ENCODE data around the gene WDR59. TPM values are rescaled to one million over a fixed set of nuclear protein-coding genes. Genes with fewer than 3 reads are reported as not detected.
"Not testable (repeated sequence)": the region's sequence is repeated elsewhere in the genome, so short reads cannot be mapped to it uniquely, and the experiment has no call there.

Gene WDR59
- total RNA-seq, 1 donor from 2014 or later = 64.0 TPM

- DNase-seq (ENCODE audit: low spot score) = no peak
- no peaks in the 10 kb centered on the region for H3K9me3 Mint-ChIP-seq
- Histone ChIP-seq H3K27me3 (no peaks in the 10 kb centered on the region), H4K20me1 (ENCODE audit: low read depth) (no peaks in the 10 kb centered on the region), H3F3A (ENCODE audit: low read depth) (no peaks in the 10 kb centered on the region), H3K27ac (no peak overlapping the region), H2AFZ (replicated peaks) (peak overlapping the region; percentile 74), H3K4me1 (peaks cover 7% of the 10 kb centered on the region), H3K9ac (no peak overlapping the region), H3K36me3 (no peaks in the 10 kb centered on the region), H3K4me2 (no peak overlapping the region), H3K79me2 (ENCODE audit: low read depth) (no peaks in the 10 kb centered on the region), H3K9me3 (ENCODE audit: low read depth) (no peaks in the 10 kb centered on the region), H3K4me3 (no peak overlapping the region)
- H3K4me1 Mint-ChIP-seq = peaks cover 5% of the 10 kb centered on the region
- H3K27ac Mint-ChIP-seq = no peak overlapping the region
- no peaks in the 10 kb centered on the region for H3K36me3 Mint-ChIP-seq
- H3K27me3 Mint-ChIP-seq (ENCODE audit: insufficient read depth, low read depth) = peaks cover 4% of the 10 kb centered on the region
- TF ChIP-seq EZH2phosphoT487 (IDR thresholded peaks at IDR 0.05) = no peak
- TF ChIP-seq CTCF (IDR thresholded peaks at IDR 0.05) = no peak
- TF ChIP-seq EZH2 (IDR thresholded peaks at IDR 0.05) = no peak
- no peak overlapping the region for H3K4me3 Mint-ChIP-seq
Observed at GRCh38 chr16:74991268-74991592, 6.3 kb upstream of the WDR59 start.

GRCh38 chr16:74990832-74991231, 5.9 kb upstream of the WDR59 start:
- Histone ChIP-seq H3K4me2 (no peak overlapping the region), H2AFZ (replicated peaks) (no peak overlapping the region), H3K9ac (no peak overlapping the region), H3K27ac (no peak overlapping the region), H4K20me1 (ENCODE audit: low read depth) (no peaks in the 10 kb centered on the region), H3K4me1 (peaks cover 7% of the 10 kb centered on the region), H3K79me2 (ENCODE audit: low read depth) (no peaks in the 10 kb centered on the region), H3K4me3 (no peak overlapping the region), H3K36me3 (no peaks in the 10 kb centered on the region), H3K9me3 (ENCODE audit: low read depth) (no peaks in the 10 kb centered on the region), H3F3A (ENCODE audit: low read depth) (no peaks in the 10 kb centered on the region), H3K27me3 (no peaks in the 10 kb centered on the region)
- DNase-seq (ENCODE audit: low spot score) = no peak
- H3K36me3 Mint-ChIP-seq = no peaks in the 10 kb centered on the region
- H3K4me1 Mint-ChIP-seq = peaks cover 5% of the 10 kb centered on the region
- H3K4me3 Mint-ChIP-seq = no peak overlapping the region
- peaks cover 4% of the 10 kb centered on the region for H3K27me3 Mint-ChIP-seq (ENCODE audit: insufficient read depth, low read depth)
- TF ChIP-seq CTCF (IDR thresholded peaks at IDR 0.05) (no peak), EZH2phosphoT487 (IDR thresholded peaks at IDR 0.05) (no peak), EZH2 (IDR thresholded peaks at IDR 0.05) (no peak)
- H3K27ac Mint-ChIP-seq = no peak overlapping the region
- H3K9me3 Mint-ChIP-seq = no peaks in the 10 kb centered on the region

- not testable (repeated sequence) for H3K27ac ChIP-seq; H3K27me3 Mint-ChIP-seq (ENCODE audit: insufficient read depth, low read depth); H3K79me2 ChIP-seq (ENCODE audit: low read depth); H3K4me1 ChIP-seq; H3K4me1 Mint-ChIP-seq; H3K9ac ChIP-seq; H3K27ac Mint-ChIP-seq; H3K9me3 ChIP-seq (ENCODE audit: low read depth); H3K9me3 Mint-ChIP-seq; H2AFZ ChIP-seq (replicated peaks); H3K36me3 ChIP-seq; H3K36me3 Mint-ChIP-seq; H3K4me2 ChIP-seq; H3K4me3 ChIP-seq; H3K4me3 Mint-ChIP-seq; DNase-seq (ENCODE audit: low spot score); H3K27me3 ChIP-seq; H4K20me1 ChIP-seq (ENCODE audit: low read depth); H3F3A ChIP-seq (ENCODE audit: low read depth)
Observed at GRCh38 chr16:74989864-74990263, 4.9 kb upstream of the WDR59 start.

- Histone ChIP-seq H3K27ac (no peak overlapping the region), H3K9me3 (ENCODE audit: low read depth) (no peaks in the 10 kb centered on the region), H3K9ac (no peak overlapping the region), H3K79me2 (ENCODE audit: low read depth) (peaks cover 25% of the 10 kb centered on the region), H3K36me3 (no peaks in the 10 kb centered on the region), H4K20me1 (ENCODE audit: low read depth) (peaks cover 6% of the 10 kb centered on the region), H2AFZ (replicated peaks) (no peak overlapping the region), H3K4me3 (no peak overlapping the region), H3K4me2 (no peak overlapping the region), H3F3A (ENCODE audit: low read depth) (peaks cover 4% of the 10 kb centered on the region), H3K4me1 (peaks cover 7% of the 10 kb centered on the region), H3K27me3 (no peaks in the 10 kb centered on the region)
- H3K27ac Mint-ChIP-seq = no peak overlapping the region
- no peak for DNase-seq (ENCODE audit: low spot score)
- peaks cover 2% of the 10 kb centered on the region for H3K27me3 Mint-ChIP-seq (ENCODE audit: insufficient read depth, low read depth)
- TF ChIP-seq EZH2phosphoT487 (IDR thresholded peaks at IDR 0.05) (no peak), CTCF (IDR thresholded peaks at IDR 0.05) (no peak), EZH2 (IDR thresholded peaks at IDR 0.05) (no peak)
- no peak overlapping the region for H3K4me3 Mint-ChIP-seq
- H3K36me3 Mint-ChIP-seq = no peaks in the 10 kb centered on the region
- H3K9me3 Mint-ChIP-seq = no peaks in the 10 kb centered on the region
- H3K4me1 Mint-ChIP-seq = peaks cover 14% of the 10 kb centered on the region
Observed at GRCh38 chr16:74987027-74987681, 2.2 kb upstream of the WDR59 start.

Data from neural progenitor cell (in vitro differentiated cells).